ENCODE data around the gene PRXL2A. TPM values are rescaled to one million over a fixed set of nuclear protein-coding genes. Genes with fewer than 3 reads are reported as not detected.

PRXL2A gene
- total and polyA plus RNA-seq, 2 of the 4 experiments (the other 2 are of a cell fraction): 0.90 to 0.92 TPM

DNA sequence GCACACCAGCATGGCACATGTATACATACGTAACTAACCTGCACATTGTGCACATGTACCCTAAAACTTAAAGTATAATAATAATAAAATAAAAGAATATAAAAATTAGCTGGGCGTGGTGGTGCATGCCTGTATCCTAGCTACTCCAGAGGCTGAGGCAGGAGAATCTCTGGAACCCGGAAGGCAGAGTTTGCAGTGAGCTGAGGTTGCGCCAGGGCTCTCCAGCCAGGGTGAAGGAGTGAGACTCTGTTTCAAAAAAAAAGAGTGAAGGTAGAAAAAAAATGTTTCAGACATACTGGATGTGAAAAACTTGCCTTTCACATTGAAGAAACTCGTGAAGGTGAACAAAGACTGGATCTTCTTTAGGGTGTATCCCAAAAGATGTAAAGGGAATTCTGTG is 72.5 kb downstream of the PRXL2A start:
- no TSS peak for BruUV-seq (replicated peaks)
- Histone ChIP-seq H4K5ac (ENCODE audit: low read depth, low read length) (no peak overlapping the region), H3K36me3 (ENCODE audit: control insufficient read depth, insufficient read depth, low read length) (no peaks in the 10 kb centered on the region; the same call in 1 of the 2 replicates), H3K27ac (ENCODE audit: insufficient read depth, low read length) (no peak overlapping the region), H3K79me1 (ENCODE audit: low read depth in 1 of 2, low read length in 2 of 2) (peaks cover 32 to 42% of the 10 kb centered on the region in 2 experiments), H3K4me2 (ENCODE audit: low read depth, low read length) (no peak overlapping the region), H2BK15ac (ENCODE audit: low read depth, low read length) (no peak overlapping the region), H3K18ac (ENCODE audit: low read depth, low read length) (no peak overlapping the region), H3K4ac (ENCODE audit: low read depth, low read length) (no peak overlapping the region), H3K9me1 (ENCODE audit: insufficient read depth, low read length) (0 out of 2 replicates have a peak, but pooled peaks cover 1% of the 10 kb centered on the region), H3K9ac (ENCODE audit: low read depth, low read length) (no peak overlapping the region), H3K4me1 (ENCODE audit: control insufficient read depth, insufficient read depth, low read length) (no peaks in the 10 kb centered on the region; the same call in 1 of the 2 replicates), H2BK5ac (ENCODE audit: low read depth, low read length, poor library complexity, severe bottlenecking) (no peak overlapping the region), H3K23ac (ENCODE audit: low read depth, low read length) (no peak overlapping the region), H3K14ac (replicated peaks; ENCODE audit: low read depth, low read length) (no peak overlapping the region), H4K20me1 (ENCODE audit: insufficient read depth, low read length) (peaks cover 12% of the 10 kb centered on the region; the same call in 1 of the 2 replicates), H2BK120ac (ENCODE audit: low read depth, low read length) (no peak overlapping the region), H3K56ac (ENCODE audit: extremely low read depth, insufficient read depth, low read length) (no peak overlapping the region), H2AK9ac (replicated peaks; ENCODE audit: low read depth, low read length, poor library complexity) (no peak overlapping the region), H3K4me3 (ENCODE audit: insufficient read depth, low read depth, low read length) (no peak overlapping the region), H3K9me3 (ENCODE audit: control insufficient read depth, insufficient read depth, low read length) (peaks cover 11% of the 10 kb centered on the region), H2AFZ (replicated peaks; ENCODE audit: low read length, poor library complexity) (no peak overlapping the region), H3K27me3 (ENCODE audit: control insufficient read depth, insufficient read depth, low read length) (no peaks in the 10 kb centered on the region), H2AK5ac (ENCODE audit: low read depth, low read length) (no peak overlapping the region), H4K8ac (ENCODE audit: low read depth in 2 of 2, low read length in 2 of 2) (no peak overlapping the region), H2BK20ac (ENCODE audit: low read depth, low read length) (no peak overlapping the region), H4K91ac (ENCODE audit: insufficient read depth, low read depth, low read length) (no peak overlapping the region)
- ChIA-PET CTCF (interaction anchor here (1.1 kb wide), 1 partner anchor 25 kb away, joined by 3 read pairs; no protein-coding TSS in a partner anchor), POLR2A (ENCODE audit: unreplicated experiment) (no interaction called here)
- WGBS, 2 experiments (ENCODE audit: extremely low coverage in 2 of 2, insufficient read length in 1 of 2): 100% methylated on average over 1 of the region's 5 CpGs; no CpG with 5 or more reads in 1 of the 2 experiments
- dilution Hi-C loops (cut with HindIII; ENCODE audit: low sequenced_read_pairs, unreplicated experiment): no loop called here
- no peak for TF ChIP-seq SMC3 (IDR thresholded peaks at IDR 0.05; ENCODE audit: low read depth, low read length)
- no peak for TF ChIP-seq CEBPB (IDR thresholded peaks at IDR 0.05; ENCODE audit: low read depth, low read length)
- TF ChIP-seq MXI1 (IDR thresholded peaks at IDR 0.05; ENCODE audit: borderline replicate concordance, low read depth, low read length): no peak
- in situ Hi-C loops (cut with MboI; ENCODE audit: low sequenced_read_pairs): no loop called here
- no peak for DNase-seq
- intact Hi-C loops (cut with micrococcal nuclease): no loop called here
- no peak for ATAC-seq (ENCODE audit: low read depth)

All from IMR-90 (cell line).